WI38 (cell line): ENCODE measurements around the gene EEIG1.

ENCODE experiments used
- H3K4me3 ChIP-seq: 2 replicates; pipeline ENCODE4 v1.5.1; 2011; ENCODE audit warnings: low read depth, mild to moderate bottlenecking, control low read depth, low read length
- CTCF ChIP-seq: IDR thresholded peaks from 2 replicates; pipeline ENCODE4 v1.5.1; 2012; ENCODE audit warnings: low read depth, mild to moderate bottlenecking, control low read depth, low read length

EEIG1 gene

GRCh38 chr9:127935765-127936221 is 45.0 kb downstream of the EEIG1 start:
- H3K4me3 ChIP-seq, result peak overlapping the region; percentile 90
- no peak for TF ChIP-seq CTCF

- TF ChIP-seq CTCF, result no peak
These were observed 45.8 kb downstream of the EEIG1 start for GRCh38 chr9:127934986-127935385.

GRCh38 chr9:127934248-127934647 is 46.5 kb downstream of the EEIG1 start:
- H3K4me3 ChIP-seq, result no peak overlapping the region
- TF ChIP-seq CTCF, result no peak

More at GRCh38 chr9:127934986-127935385, 45.8 kb downstream of the EEIG1 start:
- H3K4me3 ChIP-seq, result no peak overlapping the region

- TF ChIP-seq CTCF, result no peak
- peak overlapping the region; percentile 67 for H3K4me3 ChIP-seq
These were observed 49.5 kb downstream of the EEIG1 start for GRCh38 chr9:127931092-127931881.
